GM23248 (cell line): Measurements from ENCODE around the gene CBFA2T3. TPM values are rescaled to one million over a fixed set of nuclear protein-coding genes. Genes with fewer than 3 reads are reported as not detected.

Experiments
- DNase-seq: peaks from one replicate; pipeline ENCODE4 v3.0.0-alpha.2; 2015
- H2AFZ ChIP-seq: fragments of 200-600 bp; sonication (generic); 2 replicates; pipeline ENCODE4 v1.6.1; 2016; ENCODE audit warnings: antibody characterized with exemption
- H3F3A ChIP-seq: fragments of 200-600 bp; sonication (generic); 2 replicates; pipeline ENCODE4 v1.6.1; 2016; ENCODE audit warnings: mild to moderate bottlenecking, antibody characterized with exemption, mixed run types; ENCODE audit not compliant: insufficient read depth
- H3K27ac ChIP-seq: fragments of 200-600 bp; sonication (generic); 2 replicates; pipeline ENCODE4 v1.5.1; 2016; ENCODE audit warnings: mild to moderate bottlenecking
- H3K27me3 ChIP-seq: fragments of 200-600 bp; sonication (generic); replicated peaks from 2 replicates; pipeline ENCODE4 v1.6.1; 2016; ENCODE audit warnings: mild to moderate bottlenecking; ENCODE audit not compliant: insufficient read depth
- H3K36me3 ChIP-seq: fragments of 200-600 bp; sonication (generic); 2 replicates; pipeline ENCODE4 v1.6.1; 2016; ENCODE audit warnings: low read depth, mild to moderate bottlenecking
- H3K4me1 ChIP-seq: fragments of 200-600 bp; sonication (generic); 2 replicates; pipeline ENCODE4 v1.6.1; 2016; ENCODE audit warnings: mild to moderate bottlenecking; ENCODE audit not compliant: insufficient read depth
- H3K4me2 ChIP-seq: fragments of 200-600 bp; sonication (generic); one replicate; pipeline ENCODE4 v1.6.1; 2016; ENCODE audit warnings: mild to moderate bottlenecking; ENCODE audit not compliant: unreplicated experiment
- H3K4me3 ChIP-seq: fragments of 200-600 bp; sonication (generic); 2 replicates; pipeline ENCODE4 v1.5.1; 2016; ENCODE audit warnings: mild to moderate bottlenecking
- H3K79me2 ChIP-seq: fragments of 200-600 bp; sonication (generic); 2 replicates; pipeline ENCODE4 v1.6.1; 2016; ENCODE audit warnings: mild to moderate bottlenecking; ENCODE audit not compliant: insufficient read depth
- H3K9ac ChIP-seq: fragments of 200-600 bp; sonication (generic); 2 replicates; pipeline ENCODE4 v1.6.1; 2016; ENCODE audit warnings: mild to moderate bottlenecking
- H3K9me2 ChIP-seq: fragments of 200-600 bp; sonication (generic); 2 replicates; pipeline ENCODE4 v1.6.1; 2016; ENCODE audit warnings: mixed run types, mild to moderate bottlenecking, moderate library complexity; ENCODE audit not compliant: insufficient read depth
- H3K9me3 ChIP-seq: fragments of 200-600 bp; sonication (generic); one replicate; pipeline ENCODE4 v1.6.1; 2017; ENCODE audit warnings: low read depth
- H4K20me1 ChIP-seq: fragments of 200-600 bp; sonication (generic); 2 replicates; pipeline ENCODE4 v1.6.0; 2016; ENCODE audit not compliant: insufficient read depth
- EZH2 ChIP-seq: fragments of 200-600 bp; sonication (generic); IDR thresholded peaks from 2 replicates; pipeline ENCODE4 v1.6.1; 2018; ENCODE audit warnings: antibody characterized with exemption, mild to moderate bottlenecking; ENCODE audit not compliant: insufficient read depth, poor library complexity, severe bottlenecking
- EZH2phosphoT487 ChIP-seq: fragments of 200-600 bp; sonication (generic); IDR thresholded peaks from 2 replicates; pipeline ENCODE4 v1.6.1; 2018; ENCODE audit warnings: antibody characterized with exemption, moderate library complexity, mild to moderate bottlenecking, low read depth; ENCODE audit not compliant: insufficient read depth
- WGBS, 2 experiments: methylation state at CpG; one replicate each; pipeline ENCODE4 v1.1.6; 2015 to 2017; ENCODE audit warnings: low lambda C conversion rate in 2 of 2, low coverage in 1 of 2; ENCODE audit errors: missing lambda C conversion rate in 2 of 2; 5-methylcytosine and 5-hydroxymethylcytosine counted together
- in situ Hi-C: fragments of 300-500 bp; cut with MboI; formaldehyde crosslinking; loops from 2 replicates; pipeline ENCODE4 v1.15.0; 2020
- polyA plus RNA-seq: library from polyadenylated mRNA; unstranded; fragments of >200 nt; fragmentation: Nextera tagmentation; extraction: Ambion mirVana; gene quantifications from 2 replicates; pipeline ENCODE4 v1.2.1, GENCODE V29; 2016
- total RNA-seq: library from RNA; depleted of rRNA; stranded (reverse); fragments of >200 nt; shearing (Covaris generic); gene quantifications from 2 replicates; pipeline ENCODE4 v1.2.3, GENCODE V29; 2014

Gene CBFA2T3
- total and polyA plus RNA-seq, 2 experiments from 2014 or later = not detected

DNA sequence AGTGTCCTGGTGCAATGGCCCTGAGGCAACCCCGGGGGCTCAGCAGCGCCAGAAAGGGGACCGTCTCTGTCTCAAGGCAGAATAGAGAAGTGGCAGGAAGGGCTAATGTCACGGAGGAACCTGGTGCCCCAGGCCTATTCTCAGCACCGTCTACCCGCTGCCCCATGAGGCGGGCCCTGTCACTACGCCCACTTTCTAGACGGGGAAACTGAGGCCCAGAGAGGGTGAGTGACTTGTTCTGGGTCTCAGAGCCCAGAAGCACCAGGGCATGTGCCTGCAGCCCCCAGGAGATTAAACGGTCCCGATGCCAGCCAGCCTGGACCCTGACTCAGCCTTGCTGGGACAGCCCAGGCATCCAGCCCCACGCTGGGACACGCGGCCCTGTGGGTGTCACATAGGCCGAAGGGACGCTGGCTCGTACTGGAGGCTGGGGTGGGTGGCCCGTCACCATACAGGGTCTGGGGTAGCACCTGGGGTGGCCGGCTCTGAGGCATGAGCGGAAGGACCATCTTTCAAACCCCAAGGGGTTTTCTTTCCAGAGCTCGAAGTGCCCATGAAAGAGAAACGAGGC, 70.4 kb downstream of the CBFA2T3 start:
- H3K9me3 ChIP-seq = no peaks in the 10 kb centered on the region
- H3K79me2 ChIP-seq = no peaks in the 10 kb centered on the region
- H4K20me1 ChIP-seq = no peaks in the 10 kb centered on the region
- H3K36me3 ChIP-seq = no peaks in the 10 kb centered on the region
- in situ Hi-C loops = no loop called here
- WGBS, 2 experiments = 88 to 90% methylated on average over 18 to 22 of the region's 22 CpGs
- H3F3A ChIP-seq = no peaks in the 10 kb centered on the region
- no peak overlapping the region for H3K27ac ChIP-seq
- H3K4me2 ChIP-seq = no peak overlapping the region
- TF ChIP-seq EZH2 (no peak), EZH2phosphoT487 (no peak)
- no peak for DNase-seq
- no peak overlapping the region for H3K4me3 ChIP-seq
- no peaks in the 10 kb centered on the region for H3K4me1 ChIP-seq
- no peaks in the 10 kb centered on the region for H3K9me2 ChIP-seq
- no peaks in the 10 kb centered on the region for H3K27me3 ChIP-seq
- no peak overlapping the region for H3K9ac ChIP-seq
- no peak overlapping the region for H2AFZ ChIP-seq

DNA sequence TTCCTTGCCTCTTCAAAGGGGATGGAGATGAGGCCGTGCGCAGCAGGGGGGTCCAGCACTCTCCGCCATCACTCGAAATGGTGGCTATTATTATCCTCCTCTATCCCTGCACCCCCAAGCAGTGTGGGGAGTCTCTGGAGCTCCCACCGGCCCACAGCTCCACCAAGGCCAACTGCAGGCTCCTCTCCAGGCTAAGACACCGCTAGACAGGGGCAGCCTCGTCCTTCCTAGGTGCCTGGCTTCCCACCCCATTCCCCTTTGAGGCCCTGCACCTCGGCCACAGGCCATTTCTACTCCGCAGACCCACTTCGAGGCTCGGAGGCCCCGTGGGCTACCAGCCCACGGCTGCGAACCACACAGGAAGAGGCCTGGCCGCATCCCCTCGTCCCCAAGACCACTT, 71.0 kb downstream of the CBFA2T3 start:
- no peak overlapping the region for H3K4me3 ChIP-seq
- TF ChIP-seq EZH2phosphoT487 = no peak
- TF ChIP-seq EZH2 = no peak
- no peaks in the 10 kb centered on the region for H3K9me2 ChIP-seq
- H3K27ac ChIP-seq = no peak overlapping the region
- DNase-seq = no peak
- WGBS, 2 experiments = 83 to 88% methylated on average over 15 to 16 of the region's 16 CpGs
- H3K79me2 ChIP-seq = no peaks in the 10 kb centered on the region
- H3K4me2 ChIP-seq = no peak overlapping the region
- H3K27me3 ChIP-seq = no peaks in the 10 kb centered on the region
- in situ Hi-C loops = no loop called here
- H3K9me3 ChIP-seq = no peaks in the 10 kb centered on the region
- no peaks in the 10 kb centered on the region for H3K4me1 ChIP-seq
- no peaks in the 10 kb centered on the region for H3F3A ChIP-seq
- H3K36me3 ChIP-seq = no peaks in the 10 kb centered on the region
- no peaks in the 10 kb centered on the region for H4K20me1 ChIP-seq
- no peak overlapping the region for H3K9ac ChIP-seq
- H2AFZ ChIP-seq = no peak overlapping the region

GRCh38 chr16:88905563-88905962, 71.4 kb downstream of the CBFA2T3 start:
- no peak for TF ChIP-seq EZH2
- no peak for TF ChIP-seq EZH2phosphoT487
- Histone ChIP-seq H3K9me3 (no peaks in the 10 kb centered on the region), H3K4me1 (no peaks in the 10 kb centered on the region), H4K20me1 (no peaks in the 10 kb centered on the region), H3K27me3 (no peaks in the 10 kb centered on the region), H3K4me3 (no peak overlapping the region), H3K9ac (no peak overlapping the region), H3K27ac (no peak overlapping the region), H3K9me2 (no peaks in the 10 kb centered on the region), H3K4me2 (no peak overlapping the region), H3K79me2 (no peaks in the 10 kb centered on the region), H3F3A (no peaks in the 10 kb centered on the region), H3K36me3 (no peaks in the 10 kb centered on the region), H2AFZ (no peak overlapping the region)
- 50 to 93% methylated on average over 3 to 13 of the region's 13 CpGs for WGBS, 2 experiments
- in situ Hi-C loops = no loop called here
- DNase-seq = peak; percentile 43

GRCh38 chr16:88904676-88905365, 72.2 kb downstream of the CBFA2T3 start:
- no peaks in the 10 kb centered on the region for H3K4me1 ChIP-seq
- no peak overlapping the region for H2AFZ ChIP-seq
- no peaks in the 10 kb centered on the region for H3K36me3 ChIP-seq
- no peaks in the 10 kb centered on the region for H3K79me2 ChIP-seq
- DNase-seq = no peak
- no peaks in the 10 kb centered on the region for H3K9me3 ChIP-seq
- TF ChIP-seq EZH2phosphoT487 (no peak), EZH2 (no peak)
- H3K27me3 ChIP-seq = no peaks in the 10 kb centered on the region
- 79 to 80% methylated on average over 15 to 21 of the region's 21 CpGs for WGBS, 2 experiments
- no peaks in the 10 kb centered on the region for H4K20me1 ChIP-seq
- H3K9ac ChIP-seq = no peak overlapping the region
- no peak overlapping the region for H3K4me2 ChIP-seq
- no peaks in the 10 kb centered on the region for H3K9me2 ChIP-seq
- in situ Hi-C loops = no loop called here
- no peak overlapping the region for H3K4me3 ChIP-seq
- H3K27ac ChIP-seq = no peak overlapping the region
- H3F3A ChIP-seq = no peaks in the 10 kb centered on the region
